K562 (cell line): Measurements from ENCODE around the gene FYTTD1. TPM values are rescaled to one million over a fixed set of nuclear protein-coding genes. Genes with fewer than 3 reads are reported as not detected.

Experiments used
- CBFA2T3 ChIP-seq: fragments of 450-650 bp; IDR thresholded peaks from 2 replicates; pipeline ENCODE4 v1.6.1; 2017
- DMBX1 ChIP-seq: fragments of 250-450 bp; sonication (Bioruptor Pico); IDR thresholded peaks from 2 replicates; pipeline ENCODE4 v1.8.0; 2022; ENCODE audit warnings: inconsistent platforms, mild to moderate bottlenecking, moderate library complexity, borderline replicate concordance
- FOXJ3 ChIP-seq: sonication (generic); formaldehyde crosslinking; IDR thresholded peaks from 2 replicates; pipeline ENCODE4 v1.4.0; 2020; ENCODE audit warnings: mild to moderate bottlenecking, missing genetic modification reagents
- FOXO4 ChIP-seq: fragments of 450-650 bp; formaldehyde crosslinking; IDR thresholded peaks from 2 replicates; pipeline ENCODE4 v1.4.0; 2020; ENCODE audit warnings: mild to moderate bottlenecking, moderate library complexity
- HMGN3 ChIP-seq: IDR thresholded peaks from 2 replicates; pipeline ENCODE4 v1.6.1; 2011; ENCODE audit warnings: borderline replicate concordance, low read depth, mild to moderate bottlenecking, mixed read lengths, low read length; ENCODE audit not compliant: insufficient read length; ENCODE audit errors: extremely low read depth
- MLX ChIP-seq, 2 experiments: fragments of 450-650 bp in 1 of 2; sonication (generic) in 1 of 2; formaldehyde crosslinking; conservative IDR thresholded peaks; 2 replicates each; pipeline versions ENCODE4 v1.4.0 to v1.8.1; 2020 to 2022; ENCODE audit warnings: mild to moderate bottlenecking in 1 of 2, missing genetic modification reagents in 1 of 2
- MXD1 ChIP-seq: fragments of 250-450 bp; sonication (Bioruptor Pico); IDR thresholded peaks from 2 replicates; pipeline ENCODE4 v1.8.0; 2021; ENCODE audit warnings: borderline replicate concordance, mild to moderate bottlenecking, moderate library complexity; ENCODE audit not compliant: poor library complexity, severe bottlenecking
- MYNN ChIP-seq, 2 experiments: sonication (generic); formaldehyde crosslinking in 1 of 2; IDR thresholded peaks; 2 replicates each; pipeline versions ENCODE4 v1.5.0 to v1.6.1; 2016 to 2020; ENCODE audit warnings: antibody characterized with exemption in 1 of 2, missing genetic modification reagents in 1 of 2
- NR4A1 ChIP-seq, 2 experiments: fragments of 250-450 bp in 1 of 2; fragments of 450-650 bp in 1 of 2; sonication (Bioruptor Pico) in 1 of 2; IDR thresholded peaks; 2 replicates each; pipeline versions ENCODE4 v1.4.0 to v1.6.1; 2016 to 2020; ENCODE audit warnings: mild to moderate bottlenecking in 2 of 2, missing compliant biosample characterization in 1 of 2, missing genetic modification characterization in 1 of 2, moderate library complexity in 1 of 2
- PHTF2 ChIP-seq: fragments of 250-450 bp; sonication (Bioruptor Pico); IDR thresholded peaks from 2 replicates; pipeline ENCODE4 v1.5.0; 2021; ENCODE audit warnings: mild to moderate bottlenecking
- PREB ChIP-seq: sonication (generic); formaldehyde crosslinking; IDR thresholded peaks from 2 replicates; pipeline ENCODE4 v1.8.1; 2023; ENCODE audit warnings: mild to moderate bottlenecking, missing genetic modification reagents
- RB1 ChIP-seq: fragments of 450-650 bp; IDR thresholded peaks from 2 replicates; pipeline ENCODE4 v1.6.1; 2017; ENCODE audit warnings: low read depth, mild to moderate bottlenecking
- SMARCE1 ChIP-seq: fragments of 450-650 bp; IDR thresholded peaks from 2 replicates; pipeline ENCODE4 v1.7.1; 2016; ENCODE audit warnings: mild to moderate bottlenecking
- ZBTB33 ChIP-seq: sonication (generic); formaldehyde crosslinking; IDR thresholded peaks from 2 replicates; pipeline ENCODE4 v1.8.1; 2023; ENCODE audit warnings: mild to moderate bottlenecking, missing genetic modification reagents
- ZNF274 ChIP-seq: IDR thresholded peaks from 2 replicates; pipeline ENCODE4 v1.6.1; 2011; ENCODE audit warnings: low read depth, mild to moderate bottlenecking, low read length, moderate library complexity, borderline replicate concordance
- ZNF436 ChIP-seq: fragments of 250-450, 450-650 bp; sonication (Bioruptor Pico); formaldehyde crosslinking; IDR thresholded peaks from 2 replicates; pipeline ENCODE4 v1.7.0; 2020; ENCODE audit warnings: mild to moderate bottlenecking
- ZNF696 ChIP-seq: fragments of 250-450 bp; sonication (Bioruptor Pico); conservative IDR thresholded peaks from 2 replicates; pipeline ENCODE4 v1.4.0; 2020; ENCODE audit warnings: mild to moderate bottlenecking, moderate library complexity
- ZNF75A ChIP-seq: fragments of 450-650 bp; formaldehyde crosslinking; IDR thresholded peaks from 2 replicates; pipeline ENCODE4 v1.4.0; 2020; ENCODE audit warnings: mild to moderate bottlenecking
- polyA plus RNA-seq, 8 experiments: library from polyadenylated mRNA; depleted of rRNA in 4 of 8; stranded (reverse) in 5 of 8; unstranded in 3 of 8; fragments of >200 nt; fragmentation: Nextera tagmentation in 2 of 8; fragmentation: Illumina TruSeq in 1 of 8; extraction: Ambion mirVana in 2 of 8; extraction: Trizol in 1 of 8; gene quantifications; 2 replicates each; pipeline versions ENCODE4 v1.2.1 to v1.2.3, GENCODE V29; 2011 to 2014; ENCODE audit warnings: inconsistent platforms in 1 of 8, missing spikeins in 1 of 8
- total RNA-seq, 7 experiments: library from RNA; depleted of rRNA in 6 of 7; stranded (reverse); fragments of >200 nt in 6 of 7; fragmentation: Illumina TruSeq in 2 of 7; extraction: Trizol in 2 of 7; gene quantifications; 2 replicates each; pipeline versions ENCODE4 v1.2.1 to v1.2.3, GENCODE V29; 2011 to 2021; ENCODE audit warnings: low replicate concordance in 1 of 7

The FYTTD1 gene
- total and polyA plus RNA-seq, 9 of the 15 experiments (the other 6 are each of a cell fraction or from before 2014, with no cell fraction given): 35.7 to 106 (median 76.3) TPM

- TF ChIP-seq DMBX1 (CRISPR knock-in tag): no peak
- peak; percentile 86 for TF ChIP-seq RB1
- no peak for TF ChIP-seq FOXJ3 (CRISPR knock-in tag)
- no peak for TF ChIP-seq NR4A1 (CRISPR knock-in tag; IDR thresholded peaks at IDR 0.05)
- TF ChIP-seq NR4A1 (tag; IDR thresholded peaks at IDR 0.05): no peak
- TF ChIP-seq ZNF696: no peak
- 0 out of 2 replicates have a peak, but pooled peaks have one; percentile 43 for TF ChIP-seq ZBTB33 (CRISPR knock-in tag)
- no peak for TF ChIP-seq MYNN (IDR thresholded peaks at IDR 0.05)
- TF ChIP-seq MYNN (CRISPR knock-in tag; IDR thresholded peaks at IDR 0.05): no peak
- no peak for TF ChIP-seq PHTF2
- peak; percentile 25 for TF ChIP-seq HMGN3
- TF ChIP-seq MXD1 (CRISPR knock-in tag): no peak
- no peak for TF ChIP-seq PREB
- no peak for TF ChIP-seq MLX (CRISPR knock-in tag; conservative IDR thresholded peaks at IDR 0.05)
- TF ChIP-seq ZNF75A: no peak
- no peak for TF ChIP-seq ZNF436 (CRISPR knock-in tag)
- no peak for TF ChIP-seq CBFA2T3
- no peak; the same call in 1 of the 2 replicates for TF ChIP-seq FOXO4 (CRISPR knock-in tag)
- no peak for TF ChIP-seq ZNF274
- no peak for TF ChIP-seq SMARCE1
Observed at GRCh38 chr3:197736491-197737318, 13.0 kb upstream of the FYTTD1 start, which contains the start of gene RUBCN (continued).
